AG10803 (cell line): Measurements from ENCODE around the gene BEST1.
A peak's percentile ranks its signal among the peaks of the same experiment; 100 is the strongest.

Source experiments
- DNase-seq: peaks from one replicate; pipeline ENCODE4 v3.0.0; 2010; ENCODE audit warnings: low read depth
- H3K4me3 ChIP-seq: 2 replicates; pipeline ENCODE4 v1.5.1; 2011; ENCODE audit warnings: mild to moderate bottlenecking, low read length, control low read depth
- TF ChIP-seq, protein P1 (sequence below): conservative IDR thresholded peaks from 2 replicates; pipeline ENCODE4 v1.5.1; 2011; ENCODE audit warnings: mild to moderate bottlenecking, low read length, control low read depth, inconsistent platforms

BEST1 gene

GRCh38 chr11:62004473-62004872, 54.3 kb downstream of the BEST1 start:
- TF ChIP-seq, protein P1, sequence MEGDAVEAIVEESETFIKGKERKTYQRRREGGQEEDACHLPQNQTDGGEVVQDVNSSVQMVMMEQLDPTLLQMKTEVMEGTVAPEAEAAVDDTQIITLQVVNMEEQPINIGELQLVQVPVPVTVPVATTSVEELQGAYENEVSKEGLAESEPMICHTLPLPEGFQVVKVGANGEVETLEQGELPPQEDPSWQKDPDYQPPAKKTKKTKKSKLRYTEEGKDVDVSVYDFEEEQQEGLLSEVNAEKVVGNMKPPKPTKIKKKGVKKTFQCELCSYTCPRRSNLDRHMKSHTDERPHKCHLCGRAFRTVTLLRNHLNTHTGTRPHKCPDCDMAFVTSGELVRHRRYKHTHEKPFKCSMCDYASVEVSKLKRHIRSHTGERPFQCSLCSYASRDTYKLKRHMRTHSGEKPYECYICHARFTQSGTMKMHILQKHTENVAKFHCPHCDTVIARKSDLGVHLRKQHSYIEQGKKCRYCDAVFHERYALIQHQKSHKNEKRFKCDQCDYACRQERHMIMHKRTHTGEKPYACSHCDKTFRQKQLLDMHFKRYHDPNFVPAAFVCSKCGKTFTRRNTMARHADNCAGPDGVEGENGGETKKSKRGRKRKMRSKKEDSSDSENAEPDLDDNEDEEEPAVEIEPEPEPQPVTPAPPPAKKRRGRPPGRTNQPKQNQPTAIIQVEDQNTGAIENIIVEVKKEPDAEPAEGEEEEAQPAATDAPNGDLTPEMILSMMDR: no peak
- no peak overlapping the region for H3K4me3 ChIP-seq
- peak; percentile 89 for DNase-seq

DNA sequence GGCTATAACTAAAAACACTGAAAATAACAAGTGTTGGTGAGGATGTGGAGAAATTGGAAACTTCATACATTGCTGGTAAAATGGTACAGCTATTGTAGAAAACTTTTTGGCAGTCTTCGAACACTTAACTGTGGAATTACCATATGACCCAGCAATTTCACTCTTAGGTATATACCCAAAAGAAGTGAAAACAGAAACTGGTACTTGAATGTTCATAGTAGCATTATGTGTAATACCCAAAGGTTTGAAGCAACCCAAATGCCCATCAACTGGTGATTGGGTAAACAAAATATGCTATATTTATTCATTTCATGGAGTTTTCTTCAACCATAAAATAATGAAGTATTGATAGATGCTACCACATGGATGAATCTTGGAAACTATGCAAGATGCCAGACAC, 58.0 kb downstream of the BEST1 start:
- DNase-seq: no peak
- TF ChIP-seq, protein P1: no peak
- no peak overlapping the region for H3K4me3 ChIP-seq

DNA sequence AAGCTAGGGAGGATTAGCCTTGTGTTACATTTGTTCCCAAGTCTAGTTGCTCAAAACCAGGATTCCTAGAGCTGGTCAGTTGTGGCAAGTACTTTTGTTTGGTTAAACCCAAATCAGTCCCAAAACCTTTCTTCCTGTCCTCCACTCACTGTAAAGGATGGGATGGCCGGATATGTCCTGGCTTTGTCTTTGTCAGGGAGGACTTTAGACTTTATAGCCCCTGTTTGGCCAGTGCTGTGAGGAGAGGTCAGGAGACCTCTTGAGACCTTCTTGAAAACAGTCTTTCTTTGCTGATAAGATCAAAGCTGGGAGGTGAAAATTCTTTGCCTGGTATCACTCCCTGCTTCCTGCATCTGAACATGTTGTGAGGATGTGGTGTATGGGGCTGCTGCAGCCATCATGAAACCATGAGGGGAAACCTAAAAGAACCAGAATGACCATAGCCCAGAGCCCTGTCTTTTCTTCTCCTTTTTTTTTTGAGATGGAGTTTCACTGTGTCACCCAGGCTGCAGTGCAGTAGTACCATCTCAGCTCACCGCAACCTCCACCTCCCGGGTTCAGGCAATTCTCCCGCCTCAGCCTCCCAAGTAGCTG, 60.9 kb downstream of the BEST1 start:
- no peak overlapping the region for H3K4me3 ChIP-seq
- no peak for DNase-seq
- TF ChIP-seq, protein P1: no peak

DNA sequence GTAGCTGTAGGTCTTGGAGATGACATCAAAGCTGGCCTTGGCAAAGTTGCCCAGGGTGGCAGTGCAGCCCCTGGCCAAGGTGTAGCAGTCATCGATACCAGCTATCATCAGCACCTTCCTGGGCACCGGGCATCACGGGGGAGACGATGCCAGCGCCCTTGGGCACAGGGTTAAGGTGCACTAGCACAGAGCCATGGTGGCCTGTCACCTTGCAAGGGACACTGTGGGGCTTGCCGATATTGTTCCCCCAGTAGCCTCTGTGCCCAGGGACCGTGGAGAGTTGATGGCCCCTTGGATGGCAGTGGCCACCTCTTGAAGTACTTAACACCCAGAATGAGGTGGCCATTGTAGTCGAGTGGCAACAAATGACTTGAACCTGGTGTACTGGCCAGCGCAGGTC, 61.7 kb downstream of the BEST1 start:
- no peak for DNase-seq
- H3K4me3 ChIP-seq: no peak overlapping the region
- TF ChIP-seq, protein P1: no peak

DNA sequence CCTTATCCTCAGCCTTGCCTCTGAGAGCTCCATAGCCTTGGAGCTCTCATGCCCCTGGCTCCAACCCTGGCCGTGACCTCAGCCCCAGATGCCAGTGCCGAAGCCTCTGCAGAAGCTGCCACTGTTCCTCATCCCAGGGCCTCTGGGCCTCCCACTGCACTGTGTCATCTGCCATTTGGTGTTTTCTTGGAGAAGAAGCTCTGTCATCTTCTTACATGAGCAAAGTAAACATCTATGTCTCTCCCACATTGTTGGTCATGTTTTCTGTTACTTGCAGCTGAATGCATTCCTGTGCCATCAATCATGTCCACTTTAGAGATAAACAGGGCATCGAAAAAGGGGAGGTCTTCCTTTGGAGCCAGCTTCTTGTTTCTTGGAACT, 62.3 kb downstream of the BEST1 start:
- peak; percentile 52 for DNase-seq
- no peak overlapping the region for H3K4me3 ChIP-seq
- TF ChIP-seq, protein P1: no peak

- no peak overlapping the region for H3K4me3 ChIP-seq
- DNase-seq: peak; percentile 37
- TF ChIP-seq, protein P1: no peak
Observed at GRCh38 chr11:62012832-62013461, 62.8 kb downstream of the BEST1 start.
